Spinal cord (tissue), 10 donors: ENCODE measurements around the gene OR2T35. TPM values are rescaled to one million over a fixed set of nuclear protein-coding genes. Genes with fewer than 3 reads are reported as not detected.
"Not testable (repeated sequence)": the region's sequence is repeated elsewhere in the genome, so short reads cannot be mapped to it uniquely, and the experiment has no call there.

Experiments used
- DNase-seq, 6 donors: peaks; one replicate each; pipeline versions ENCODE4 v3.0.0 to v3.0.0-alpha.2; 2013 to 2015; ENCODE audit warnings: low spot score in 6 of 6, low read depth in 4 of 6
- H3K27ac ChIP-seq: one replicate; pipeline ENCODE4 v1.5.1; 2013; ENCODE audit warnings: low read depth, low read length, control low read depth
- H3K27me3 ChIP-seq: one replicate; pipeline ENCODE4 v1.6.1; 2013; ENCODE audit warnings: low read length; ENCODE audit not compliant: control insufficient read depth, insufficient read depth
- H3K36me3 ChIP-seq: one replicate; pipeline ENCODE4 v1.6.1; 2013; ENCODE audit warnings: low read length; ENCODE audit not compliant: control insufficient read depth, insufficient read depth
- H3K4me1 ChIP-seq: one replicate; pipeline ENCODE4 v1.6.1; 2013; ENCODE audit warnings: low read length; ENCODE audit not compliant: control insufficient read depth, insufficient read depth
- H3K4me3 ChIP-seq: one replicate; pipeline ENCODE4 v1.5.1; 2013; ENCODE audit warnings: low read depth, low read length, control low read depth
- H3K9me3 ChIP-seq: one replicate; pipeline ENCODE4 v1.6.1; 2013; ENCODE audit warnings: low read length; ENCODE audit not compliant: control insufficient read depth, insufficient read depth
- WGBS: methylation state at CpG from one replicate; pipeline ENCODE4 v1.1.5; 2013; ENCODE audit warnings: missing lambda C conversion rate; ENCODE audit not compliant: insufficient coverage; 5-methylcytosine and 5-hydroxymethylcytosine counted together
- long read RNA-seq, 4 donors: transcript quantifications; one replicate each; lab custom pipeline, GENCODE V29; 2026
- polyA plus RNA-seq, 2 donors: library from polyadenylated mRNA; unstranded; fragments of 120-200 nt; gene quantifications; one replicate each; pipeline ENCODE4 v1.2.1, GENCODE V29; 2013; ENCODE audit not compliant: insufficient read length in 2 of 2
- total RNA-seq, 2 donors: library from RNA; depleted of rRNA in 1 of 2; stranded (reverse); fragments of 120-200 nt in 1 of 2; fragments of >200 nt in 1 of 2; gene quantifications; one replicate each; pipeline versions ENCODE4 v1.2.3 to v1.2.4, GENCODE V29; 2013 to 2014
- donor health status: healthy.

OR2T35 gene
- total RNA-seq (not detected), polyA plus RNA-seq (not detected)
- long read RNA-seq, donor 1: 0 reads
- long read RNA-seq, donor 2: 0 reads
- long read RNA-seq, donor 3: 0 reads
- long read RNA-seq, donor 4: 0 reads

GRCh38 chr1:248645178-248645577 lies at the start of gene OR2T35:
Gene OR2T35, minus strand, starts transcription at chr1:248645278. Its CDS starts 6,020 bp downstream, at chr1:248639258.
- not testable (repeated sequence) for H3K27me3 ChIP-seq, H3K4me3 ChIP-seq, H3K27ac ChIP-seq, H3K9me3 ChIP-seq, H3K36me3 ChIP-seq, DNase-seq, H3K4me1 ChIP-seq
- WGBS: no CpG with 5 or more reads among the region's 3 CpGs

- Histone ChIP-seq H3K9me3 (peaks cover 3% of the 10 kb centered on the region), H3K27ac (no peak overlapping the region), H3K27me3 (no peaks in the 10 kb centered on the region), H3K4me3 (no peak overlapping the region), H3K36me3 (no peaks in the 10 kb centered on the region), H3K4me1 (no peaks in the 10 kb centered on the region)
- WGBS: 68% methylated on average over 51 of the region's 51 CpGs
- DNase-seq: no peak
These were observed 46.6 kb upstream of the OR2T35 start for GRCh38 chr1:248691567-248692155.

GRCh38 chr1:248688527-248689298 lies 43.6 kb upstream of the OR2T35 start:
- 89% methylated on average over 3 of the region's 4 CpGs for WGBS
- Histone ChIP-seq H3K36me3 (no peaks in the 10 kb centered on the region), H3K27ac (no peak overlapping the region), H3K9me3 (peaks cover 3% of the 10 kb centered on the region), H3K4me3 (no peak overlapping the region), H3K4me1 (no peaks in the 10 kb centered on the region), H3K27me3 (no peaks in the 10 kb centered on the region)
- no peak for DNase-seq

DNA sequence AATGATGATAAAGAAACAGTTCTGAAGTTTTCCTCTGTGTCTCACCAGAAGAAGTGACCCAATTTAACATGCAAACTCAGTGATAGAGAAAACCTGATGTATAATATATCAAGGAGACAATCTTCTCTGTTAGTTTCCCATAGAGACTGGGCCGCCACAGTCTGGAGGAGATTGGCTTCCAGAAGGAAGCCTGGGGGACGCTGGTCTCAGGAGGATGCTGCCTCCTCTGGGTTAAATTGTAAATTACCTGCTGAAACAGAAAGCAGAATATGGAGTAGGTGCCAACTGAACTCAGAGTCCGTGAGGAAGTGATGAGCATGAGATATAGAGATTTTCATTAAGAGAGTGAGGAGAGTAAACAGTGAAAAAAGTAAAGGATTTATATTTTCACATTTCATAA lies 41.7 kb upstream of the OR2T35 start:
- H3K9me3 ChIP-seq: peaks cover 2% of the 10 kb centered on the region
- WGBS: 31% methylated on average over 2 of the region's 3 CpGs
- H3K4me3 ChIP-seq: no peak overlapping the region
- no peaks in the 10 kb centered on the region for H3K27me3 ChIP-seq
- no peak overlapping the region for H3K27ac ChIP-seq
- H3K36me3 ChIP-seq: no peaks in the 10 kb centered on the region
- DNase-seq: no peak
- H3K4me1 ChIP-seq: no peaks in the 10 kb centered on the region

DNA sequence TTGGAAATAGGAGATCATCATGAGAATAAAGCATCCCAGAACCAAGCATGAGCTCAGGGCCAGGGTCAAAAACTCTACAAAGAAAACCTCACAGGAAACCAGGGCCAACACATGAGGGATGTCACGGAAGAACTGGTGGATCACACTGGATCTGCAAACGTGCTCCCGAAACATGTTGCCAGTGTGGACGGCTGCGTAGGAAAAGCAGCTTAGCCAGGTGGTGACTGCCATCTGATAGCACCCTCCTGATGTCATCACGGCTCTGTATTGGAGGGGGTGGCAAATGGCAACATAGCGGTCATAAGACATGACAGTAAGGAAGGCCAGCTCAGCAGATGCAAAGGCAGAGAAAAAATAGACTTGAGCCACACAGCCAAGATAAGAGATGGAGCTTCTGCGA lies 36.6 kb upstream of the OR2T35 start:
- Histone ChIP-seq H3K27me3 (no peaks in the 10 kb centered on the region), H3K36me3 (no peaks in the 10 kb centered on the region), H3K4me3 (no peak overlapping the region), H3K4me1 (no peaks in the 10 kb centered on the region), H3K9me3 (peaks cover 2% of the 10 kb centered on the region), H3K27ac (no peak overlapping the region)
- DNase-seq: no peak
- WGBS: 90% methylated on average over 8 of the region's 8 CpGs

DNA sequence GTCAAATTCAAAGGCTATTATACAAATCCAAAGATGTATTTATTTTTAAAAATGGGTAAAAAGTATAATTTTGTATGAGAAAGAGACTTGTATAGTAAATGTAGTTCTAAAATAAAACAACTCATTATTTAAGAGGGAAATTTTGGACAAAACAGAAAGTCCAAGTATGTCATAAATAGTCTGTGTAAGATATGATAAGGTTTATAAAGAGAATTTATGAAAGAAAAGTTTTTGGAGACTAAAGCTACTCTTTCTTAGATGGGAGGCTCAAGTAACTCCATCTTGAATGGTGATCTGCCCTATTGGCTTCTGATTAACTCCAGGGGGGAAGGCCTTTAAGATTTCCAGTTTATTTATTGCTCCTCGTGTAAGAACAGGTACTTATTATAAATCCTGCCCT lies 24.9 kb upstream of the OR2T35 start:
- no peaks in the 10 kb centered on the region for H3K4me1 ChIP-seq
- no CpG with 5 or more reads among the region's 1 CpG for WGBS
- H3K27ac ChIP-seq: no peak overlapping the region
- peaks cover 13% of the 10 kb centered on the region for H3K9me3 ChIP-seq
- no peak for DNase-seq
- H3K4me3 ChIP-seq: no peak overlapping the region
- no peaks in the 10 kb centered on the region for H3K27me3 ChIP-seq
- no peaks in the 10 kb centered on the region for H3K36me3 ChIP-seq

DNA sequence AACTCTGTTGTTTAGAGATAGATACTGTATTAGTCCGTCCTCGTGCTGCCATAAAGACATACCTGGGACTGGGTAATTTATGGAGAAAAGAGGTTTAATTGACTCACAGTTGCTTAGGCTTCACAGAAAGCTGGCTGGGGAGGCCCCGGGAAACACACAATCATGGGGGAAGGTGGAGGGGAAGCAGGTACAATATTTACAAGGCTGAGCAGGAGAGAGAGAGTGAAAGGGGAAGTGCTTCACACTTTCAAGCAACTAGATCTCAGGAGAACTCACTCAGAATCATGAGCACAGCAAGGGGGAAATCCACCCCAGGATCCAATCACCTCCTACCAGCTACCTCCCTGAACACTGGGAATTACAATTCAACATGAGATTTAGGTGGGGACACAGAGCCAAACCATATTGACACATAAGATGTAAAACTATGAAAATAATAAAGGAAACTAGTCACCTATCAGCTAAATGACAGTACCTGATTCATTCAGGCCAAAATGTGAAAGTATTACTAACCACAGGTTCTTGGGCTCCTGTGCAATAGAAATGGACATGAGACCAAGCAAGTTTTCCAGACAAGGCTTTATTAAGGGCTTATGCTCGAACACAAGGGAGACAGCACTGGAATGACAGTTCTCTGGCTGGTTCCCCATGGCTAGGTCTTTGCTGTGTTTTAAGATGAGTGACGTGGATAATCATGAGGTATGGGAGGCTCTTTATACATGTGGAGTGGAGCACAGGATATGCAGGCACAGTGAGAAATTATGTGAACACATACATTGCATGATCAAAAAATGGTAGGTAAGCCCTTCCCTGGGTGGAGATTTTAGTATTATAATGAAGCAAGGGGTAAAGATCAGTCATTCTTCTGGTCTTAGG lies 18.6 kb upstream of the OR2T35 start:
- not testable (repeated sequence) for H3K27me3 ChIP-seq, H3K4me1 ChIP-seq, H3K36me3 ChIP-seq, H3K9me3 ChIP-seq, H3K4me3 ChIP-seq, H3K27ac ChIP-seq, DNase-seq
- 74% methylated on average over 4 of the region's 5 CpGs for WGBS

DNA sequence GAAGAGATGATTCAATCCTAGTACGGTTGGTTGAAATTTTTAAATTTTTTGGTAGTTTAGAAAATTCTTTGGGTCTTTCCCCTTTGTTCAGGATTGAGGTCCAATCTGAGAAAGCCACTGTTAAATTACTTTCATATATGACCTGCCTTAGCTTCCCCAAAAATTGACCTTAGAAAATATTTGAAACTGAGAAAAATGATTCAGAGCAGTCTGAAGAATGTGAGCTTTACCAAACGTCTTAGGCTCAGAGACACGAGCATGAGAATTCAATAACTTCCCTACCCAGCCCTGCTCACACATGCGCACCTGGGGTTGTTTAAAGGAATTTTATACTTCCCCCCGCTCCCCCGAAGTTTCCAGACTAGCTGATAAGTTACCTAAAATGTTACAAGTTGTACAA lies 11.7 kb upstream of the OR2T35 start:
- WGBS: no CpG with 5 or more reads among the region's 6 CpGs
- not testable (repeated sequence) for H3K36me3 ChIP-seq, H3K9me3 ChIP-seq, H3K4me3 ChIP-seq, H3K27ac ChIP-seq, H3K27me3 ChIP-seq, DNase-seq, H3K4me1 ChIP-seq

GRCh38 chr1:248655354-248655753 lies 10.3 kb upstream of the OR2T35 start, which contains the start of gene OR2T27:
Gene OR2T27, minus strand, starts transcription at chr1:248655528. Its CDS starts 4,644 bp downstream, at chr1:248650884.
- not testable (repeated sequence) for H3K27me3 ChIP-seq, H3K9me3 ChIP-seq, H3K36me3 ChIP-seq, H3K27ac ChIP-seq, DNase-seq, H3K4me3 ChIP-seq, H3K4me1 ChIP-seq
- no CpG with 5 or more reads among the region's 3 CpGs for WGBS
